Thoracic aorta (tissue), 2 donors: Measurements from ENCODE around the gene LHCGR. TPM values are rescaled to one million over a fixed set of nuclear protein-coding genes. Genes with fewer than 3 reads are reported as not detected.

Source experiments
- ATAC-seq: fragments of 150-250 bp; one replicate; pipeline ENCODE4 v1.8.0; 2017; ENCODE audit warnings: low read depth; ENCODE audit not compliant: insufficient number of reproducible peaks, low FRiP score
- DNase-seq: peaks from one replicate; pipeline ENCODE4 v3.0.0-alpha.2; 2020; ENCODE audit warnings: low spot score
- H3K27ac ChIP-seq, 2 donors: fragments of 200-600 bp; sonication (generic); 1 replicate in 1 of 2; 2 replicates in 1 of 2; pipeline ENCODE4 v1.5.1; 2016; ENCODE audit warnings: mild to moderate bottlenecking in 2 of 2, moderate library complexity in 2 of 2
- H3K27me3 ChIP-seq: fragments of 200-600 bp; sonication (generic); replicated peaks from 2 replicates; pipeline ENCODE4 v1.6.0; 2016; ENCODE audit warnings: mild to moderate bottlenecking; ENCODE audit not compliant: insufficient read depth
- H3K36me3 ChIP-seq: fragments of 200-600 bp; sonication (generic); one replicate; pipeline ENCODE4 v1.5.1; 2016
- H3K4me1 ChIP-seq, 2 donors: fragments of 200-600 bp; sonication (generic); 1 replicate in 1 of 2; 2 replicates in 1 of 2; pipeline versions ENCODE4 v1.5.1 to v1.6.0; 2016; ENCODE audit warnings: low read depth in 2 of 2, mild to moderate bottlenecking in 1 of 2; ENCODE audit not compliant: control insufficient read depth in 1 of 2
- H3K4me3 ChIP-seq: fragments of 200-600 bp; sonication (generic); 2 replicates; pipeline ENCODE4 v1.5.1; 2016; ENCODE audit warnings: mild to moderate bottlenecking
- H3K9me3 ChIP-seq: fragments of 200-600 bp; sonication (generic); 2 replicates; pipeline ENCODE4 v1.5.1; 2016
- total RNA-seq, 2 donors: library from RNA; depleted of rRNA; stranded (reverse); fragments of >200 nt; gene quantifications; one replicate each; pipeline versions ENCODE4 v1.1.0 to v1.2.3, GENCODE V29; 2016
- TF ChIP-seq, protein P1 (sequence below): fragments of 200-600 bp; sonication (generic); IDR thresholded peaks from one replicate; pipeline ENCODE4 v1.5.1; 2019; ENCODE audit warnings: antibody characterized with exemption

Gene LHCGR
- total RNA-seq, 2 donors from 2014 or later = not detected

DNA sequence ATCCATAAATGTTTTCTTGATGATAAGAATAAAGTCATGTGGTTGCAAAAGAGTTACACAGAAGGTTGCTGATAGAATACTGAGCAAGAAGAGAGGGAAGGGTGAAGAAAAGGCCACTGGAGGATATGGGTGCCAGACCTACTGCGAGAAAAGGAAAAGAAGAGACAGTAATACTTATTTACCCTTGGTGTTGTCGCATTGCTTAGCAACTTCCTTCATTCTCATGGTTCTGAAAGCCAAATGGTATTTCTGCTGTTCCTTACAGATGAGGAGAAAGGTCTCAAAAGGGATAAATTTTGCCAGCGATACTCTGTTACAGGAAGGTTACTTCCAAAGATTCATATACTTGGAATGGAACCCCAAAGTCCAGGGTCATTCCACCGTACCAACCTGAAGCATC lies 62.5 kb downstream of the LHCGR start:
- Histone ChIP-seq H3K4me1 (peaks cover 0 to 9% of the 10 kb centered on the region in 2 donors), H3K27ac (no peak overlapping the region), H3K9me3 (no peaks in the 10 kb centered on the region), H3K27me3 (no peaks in the 10 kb centered on the region), H3K4me3 (no peak overlapping the region), H3K36me3 (no peaks in the 10 kb centered on the region)
- DNase-seq (no peak), ATAC-seq (no peak)
- TF ChIP-seq, protein P1, sequence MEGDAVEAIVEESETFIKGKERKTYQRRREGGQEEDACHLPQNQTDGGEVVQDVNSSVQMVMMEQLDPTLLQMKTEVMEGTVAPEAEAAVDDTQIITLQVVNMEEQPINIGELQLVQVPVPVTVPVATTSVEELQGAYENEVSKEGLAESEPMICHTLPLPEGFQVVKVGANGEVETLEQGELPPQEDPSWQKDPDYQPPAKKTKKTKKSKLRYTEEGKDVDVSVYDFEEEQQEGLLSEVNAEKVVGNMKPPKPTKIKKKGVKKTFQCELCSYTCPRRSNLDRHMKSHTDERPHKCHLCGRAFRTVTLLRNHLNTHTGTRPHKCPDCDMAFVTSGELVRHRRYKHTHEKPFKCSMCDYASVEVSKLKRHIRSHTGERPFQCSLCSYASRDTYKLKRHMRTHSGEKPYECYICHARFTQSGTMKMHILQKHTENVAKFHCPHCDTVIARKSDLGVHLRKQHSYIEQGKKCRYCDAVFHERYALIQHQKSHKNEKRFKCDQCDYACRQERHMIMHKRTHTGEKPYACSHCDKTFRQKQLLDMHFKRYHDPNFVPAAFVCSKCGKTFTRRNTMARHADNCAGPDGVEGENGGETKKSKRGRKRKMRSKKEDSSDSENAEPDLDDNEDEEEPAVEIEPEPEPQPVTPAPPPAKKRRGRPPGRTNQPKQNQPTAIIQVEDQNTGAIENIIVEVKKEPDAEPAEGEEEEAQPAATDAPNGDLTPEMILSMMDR = no peak

DNA sequence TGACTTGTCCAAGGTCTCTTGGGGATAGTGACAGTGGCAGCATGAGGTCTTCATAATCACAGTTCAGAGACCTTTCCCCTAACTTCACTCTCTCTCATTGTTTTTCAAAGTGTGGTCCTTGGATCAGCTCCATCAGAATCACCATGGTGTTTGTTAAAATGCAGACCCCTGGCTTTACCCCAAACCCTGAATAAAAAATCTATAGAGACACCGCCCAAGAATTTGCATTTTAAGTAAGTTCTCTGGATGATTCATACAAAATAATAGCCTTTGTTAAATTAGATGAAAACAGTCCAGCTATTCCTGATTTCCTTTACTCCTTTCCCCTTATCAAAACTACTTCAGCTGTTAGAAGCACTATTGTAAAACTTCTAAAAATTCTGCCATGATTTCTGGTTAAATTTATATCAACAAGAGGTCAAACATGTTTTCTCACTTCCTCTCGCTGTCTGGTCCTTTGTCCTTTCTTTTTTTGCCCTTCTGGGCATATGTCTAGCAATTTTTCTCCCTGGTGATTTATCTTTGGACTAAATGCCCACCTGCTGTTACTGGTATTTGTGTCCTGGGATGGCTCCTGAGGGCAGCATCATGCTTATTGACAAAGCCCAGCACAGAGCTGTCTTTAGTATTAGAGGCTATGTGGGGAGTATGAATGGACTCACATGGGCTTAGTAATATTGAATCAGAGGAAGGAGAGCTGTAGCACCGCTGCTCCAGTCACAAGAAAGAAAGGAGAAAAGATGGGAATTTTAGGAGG lies 63.4 kb downstream of the LHCGR start:
- Histone ChIP-seq H3K4me1 (peaks cover 0 to 9% of the 10 kb centered on the region in 2 donors), H3K36me3 (no peaks in the 10 kb centered on the region), H3K4me3 (no peak overlapping the region), H3K9me3 (no peaks in the 10 kb centered on the region), H3K27ac (no peak overlapping the region), H3K27me3 (no peaks in the 10 kb centered on the region)
- TF ChIP-seq, protein P1 = no peak
- no peak for ATAC-seq
- no peak for DNase-seq

DNA sequence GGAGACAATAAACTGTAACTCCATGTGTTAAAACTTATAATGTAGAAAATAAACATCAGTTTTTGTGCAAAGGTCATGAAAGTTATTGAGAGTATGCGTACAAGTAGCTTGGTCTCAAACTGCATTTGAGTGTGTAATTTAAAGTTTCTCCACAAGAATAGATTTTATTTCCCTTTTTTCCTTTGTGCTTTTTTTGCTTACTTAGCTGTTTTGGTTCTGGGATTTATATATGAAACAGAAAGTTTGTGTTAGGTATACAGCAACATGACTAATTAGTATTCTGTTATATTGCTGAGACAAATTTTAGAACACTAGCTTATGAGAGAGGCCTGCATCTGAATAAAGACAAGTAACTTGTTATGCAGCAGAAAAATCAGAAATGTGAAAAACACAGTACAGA lies 70.4 kb downstream of the LHCGR start:
- Histone ChIP-seq H3K27me3 (no peaks in the 10 kb centered on the region), H3K4me3 (no peak overlapping the region), H3K4me1 (no peaks in the 10 kb centered on the region), H3K9me3 (no peaks in the 10 kb centered on the region), H3K36me3 (no peaks in the 10 kb centered on the region), H3K27ac (no peak overlapping the region)
- TF ChIP-seq, protein P1 = no peak
- no peak for ATAC-seq
- DNase-seq = no peak

DNA sequence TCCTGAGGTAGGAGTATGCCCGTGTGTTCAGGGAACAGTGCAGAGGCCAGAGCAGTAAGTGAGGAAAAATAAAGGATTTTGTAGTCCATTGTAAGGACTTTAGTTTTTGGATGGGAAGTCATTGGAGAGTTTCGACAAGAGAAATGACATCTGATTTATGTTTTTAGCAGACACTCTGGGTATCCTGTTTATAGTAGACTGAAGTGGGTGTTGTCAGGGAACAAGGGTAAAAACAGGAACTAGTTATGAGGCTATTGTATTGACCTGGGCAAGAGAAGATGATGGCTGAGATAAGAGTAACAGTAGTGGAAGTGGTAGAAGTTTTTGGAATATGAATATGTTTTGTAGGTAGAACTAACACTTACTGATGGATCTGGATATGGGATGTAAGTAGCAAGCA lies 78.1 kb downstream of the LHCGR start:
- ATAC-seq (no peak), DNase-seq (no peak)
- TF ChIP-seq, protein P1 = no peak

DNA sequence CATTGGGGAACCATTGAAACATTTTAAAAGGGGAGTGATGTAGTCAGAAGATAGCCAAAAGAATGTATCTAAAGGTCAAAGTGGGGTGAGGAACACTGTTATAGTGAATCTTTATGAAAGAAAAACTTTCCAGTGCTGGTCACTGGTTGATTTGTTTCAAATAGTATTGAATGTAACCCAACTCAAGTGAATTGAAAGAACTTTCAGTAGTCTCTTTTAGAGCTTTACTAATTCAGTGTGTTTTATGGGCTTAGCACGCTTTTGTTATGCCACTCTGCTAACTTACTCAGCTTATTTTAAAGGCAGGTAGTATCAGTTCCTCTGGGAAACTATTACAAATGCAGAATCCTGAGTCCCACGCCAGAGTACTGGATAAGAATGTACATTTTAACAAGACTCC lies 80.6 kb downstream of the LHCGR start:
- Histone ChIP-seq H3K27ac (no peak overlapping the region), H3K27me3 (no peaks in the 10 kb centered on the region), H3K9me3 (no peaks in the 10 kb centered on the region), H3K36me3 (no peaks in the 10 kb centered on the region), H3K4me3 (no peak overlapping the region), H3K4me1 (no peaks in the 10 kb centered on the region)
- TF ChIP-seq, protein P1 = no peak
- DNase-seq = no peak
- no peak for ATAC-seq

More for the DNA sequence above, 78.1 kb downstream of the LHCGR start:
- no peaks in the 10 kb centered on the region for H3K4me1 ChIP-seq
- no peak overlapping the region for H3K27ac ChIP-seq
- H3K27me3 ChIP-seq = no peaks in the 10 kb centered on the region
- H3K9me3 ChIP-seq = no peaks in the 10 kb centered on the region
- no peaks in the 10 kb centered on the region for H3K36me3 ChIP-seq
- no peak overlapping the region for H3K4me3 ChIP-seq
